Middle frontal gyrus (tissue), 1 donor: Measurements from ENCODE around the gene SLC2A8.
A peak's percentile ranks its signal among the peaks of the same experiment; 100 is the strongest.

ENCODE experiments used
- DNase-seq: peaks from one replicate; pipeline ENCODE4 v3.0.0-alpha.2; 2015; ENCODE audit warnings: low spot score; ENCODE audit errors: extremely low spot score

Gene SLC2A8

GRCh38 chr9:127428348-127428747, 31.4 kb downstream of the SLC2A8 start:
- DNase-seq = no peak

DNA sequence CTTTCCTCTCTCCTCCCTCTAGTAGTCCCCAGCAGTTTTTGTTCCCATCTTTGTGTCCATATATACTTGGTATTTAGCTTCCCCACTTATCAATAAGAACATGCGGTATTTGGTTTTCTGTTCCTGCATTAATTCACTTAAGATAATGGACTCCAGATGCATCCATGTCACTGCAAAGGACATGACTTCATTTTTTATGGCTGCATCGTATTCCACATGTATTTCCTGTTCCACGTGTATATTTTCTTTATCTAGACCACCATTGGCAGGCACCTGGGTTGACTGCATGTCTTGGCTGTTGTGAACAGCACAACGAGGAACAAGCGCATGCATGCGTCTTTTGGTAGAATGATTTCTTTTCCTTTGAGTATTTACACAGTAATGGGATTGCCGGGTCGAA, 33.4 kb downstream of the SLC2A8 start:
- DNase-seq = no peak

GRCh38 chr9:127437497-127438264, 40.7 kb downstream of the SLC2A8 start:
- no peak for DNase-seq

DNA sequence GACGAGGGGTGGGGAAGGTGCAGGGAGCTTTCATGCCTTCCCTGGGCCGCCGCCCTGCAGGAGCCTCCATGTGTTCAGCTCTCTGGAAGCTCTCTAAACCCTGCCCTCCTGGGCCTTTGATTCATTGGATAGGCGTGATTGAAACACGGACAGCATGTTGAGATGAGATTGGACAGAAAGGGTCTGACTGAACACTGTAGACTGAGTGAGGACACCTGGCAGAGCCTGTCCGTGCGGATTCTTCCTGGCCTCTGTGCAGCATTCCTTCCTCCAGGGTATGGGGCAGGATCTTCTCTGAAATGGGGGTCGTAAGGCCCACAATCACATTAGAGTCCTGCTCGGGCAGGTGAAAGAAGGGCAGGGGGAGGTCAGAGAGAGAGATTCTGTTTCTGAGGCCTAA, 41.4 kb downstream of the SLC2A8 start:
- DNase-seq = no peak

- DNase-seq = no peak
These were observed 47.4 kb downstream of the SLC2A8 start for GRCh38 chr9:127444283-127444920.

DNA sequence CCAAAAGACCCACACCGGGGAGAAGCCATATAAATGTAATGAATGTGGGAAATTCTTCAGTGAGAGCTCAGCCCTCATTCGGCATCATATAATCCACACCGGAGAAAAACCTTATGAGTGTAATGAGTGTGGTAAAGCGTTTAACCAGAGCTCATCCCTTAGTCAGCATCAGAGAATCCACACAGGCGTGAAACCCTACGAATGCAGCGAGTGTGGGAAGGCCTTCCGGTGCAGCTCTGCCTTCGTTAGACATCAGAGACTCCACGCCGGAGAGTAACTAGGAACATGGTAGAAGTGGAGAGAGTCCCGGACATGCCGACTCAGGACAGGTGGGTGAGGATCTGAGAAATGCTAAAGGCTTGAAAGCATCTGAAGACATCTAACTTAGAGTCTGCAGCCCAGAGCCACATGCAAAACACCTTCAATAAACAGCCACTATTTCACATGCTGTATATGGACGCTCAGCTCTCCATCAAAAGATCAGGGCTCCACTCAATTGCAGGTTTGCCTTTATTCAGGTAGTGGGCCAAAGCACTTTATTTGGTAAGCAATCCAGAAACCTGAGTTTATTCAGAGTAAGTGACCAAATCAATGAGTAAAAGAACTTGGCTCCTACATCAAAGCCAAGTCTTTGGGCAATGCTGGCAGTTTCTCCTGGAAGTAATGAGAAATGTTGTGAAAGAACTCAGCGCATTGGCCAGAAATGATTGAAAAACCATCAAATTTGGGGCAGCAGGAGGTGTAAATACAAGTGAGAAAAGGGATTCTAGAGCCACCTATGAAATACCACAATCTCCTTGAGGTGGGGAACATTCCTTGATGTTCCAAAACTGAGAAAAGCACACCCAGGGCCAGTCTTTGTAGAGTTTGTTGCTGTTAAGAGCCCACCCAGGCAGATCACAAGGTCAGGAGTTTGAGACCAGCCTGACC, 48.2 kb downstream of the SLC2A8 start:
- DNase-seq = no peak

- DNase-seq = no peak
These were observed 49.1 kb downstream of the SLC2A8 start for GRCh38 chr9:127445851-127446712.

GRCh38 chr9:127446713-127447415, 49.9 kb downstream of the SLC2A8 start:
- no peak for DNase-seq

DNA sequence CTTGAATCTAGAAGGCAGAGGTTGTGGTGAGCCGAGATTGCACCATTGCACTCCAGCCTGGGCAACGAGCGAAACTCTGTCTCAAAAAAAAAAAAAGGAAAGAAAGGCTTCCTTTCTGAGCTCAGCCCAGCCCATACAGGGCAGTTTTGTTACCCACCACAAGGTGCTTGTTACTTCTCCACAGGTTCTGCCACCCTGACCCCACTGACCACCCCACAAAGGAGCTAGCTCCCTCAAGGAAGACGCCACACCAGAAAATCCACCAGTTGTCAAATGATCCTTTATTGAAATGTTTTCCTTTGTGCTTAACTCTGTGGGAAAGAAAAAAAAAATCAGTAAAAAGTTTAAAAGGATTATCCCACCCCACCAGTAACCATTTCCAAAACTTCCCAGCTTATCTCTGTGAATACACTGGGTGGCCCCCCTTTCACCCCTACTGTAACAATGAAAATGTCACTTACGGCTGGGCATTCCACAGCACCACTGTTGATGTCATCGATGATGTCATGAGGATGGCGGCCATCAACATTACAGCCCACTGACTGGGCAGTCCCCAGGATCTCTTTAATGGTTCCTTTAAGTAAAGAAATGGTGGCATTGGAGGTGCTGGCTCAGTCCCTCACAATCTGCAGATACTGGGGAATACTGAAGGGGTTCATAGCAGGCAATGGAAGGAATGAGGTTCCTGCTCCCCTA, 50.6 kb downstream of the SLC2A8 start:
- DNase-seq = no peak

- DNase-seq = no peak
These were observed 51.3 kb downstream of the SLC2A8 start for GRCh38 chr9:127448112-127448805.

- DNase-seq = no peak
These were observed 52.5 kb downstream of the SLC2A8 start for GRCh38 chr9:127449332-127449966.

DNA sequence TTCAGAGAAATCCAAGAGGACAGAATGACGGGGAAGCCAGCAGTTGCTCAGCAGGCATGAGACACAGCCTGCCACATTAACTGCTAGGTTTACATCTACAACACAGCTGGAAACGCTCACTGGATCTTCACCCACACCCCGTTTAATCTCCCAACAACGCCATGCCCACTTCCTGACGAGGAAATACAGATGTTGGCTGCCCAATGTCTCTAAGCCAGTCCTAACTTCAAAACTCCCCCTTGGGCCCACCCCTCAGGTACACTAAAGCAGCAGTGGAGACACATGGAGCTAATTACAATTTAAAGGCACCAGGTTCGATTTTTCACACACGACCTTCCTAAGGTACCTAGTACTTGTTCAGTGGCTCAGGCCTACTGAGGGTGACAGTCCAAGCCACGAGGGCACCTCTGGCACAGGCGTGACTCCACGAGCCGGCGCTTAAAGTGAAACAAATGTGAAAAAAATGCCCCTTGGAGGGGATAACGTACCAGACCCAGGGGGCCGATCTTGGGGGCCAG, 53.3 kb downstream of the SLC2A8 start:
- DNase-seq = no peak

GRCh38 chr9:127450830-127451607, 54.0 kb downstream of the SLC2A8 start, which contains the start of the genes LRSAM1 and RPL12:
LRSAM1 (plus strand) TSS chr9:127451510; CDS start chr9:127454528, 3,018 bp downstream.
RPL12 (minus strand) TSS chr9:127451406; CDS start chr9:127451317, 89 bp downstream.
- DNase-seq = peak; percentile 93

GRCh38 chr9:127451608-127451857, 54.6 kb downstream of the SLC2A8 start:
- DNase-seq = no peak

DNA sequence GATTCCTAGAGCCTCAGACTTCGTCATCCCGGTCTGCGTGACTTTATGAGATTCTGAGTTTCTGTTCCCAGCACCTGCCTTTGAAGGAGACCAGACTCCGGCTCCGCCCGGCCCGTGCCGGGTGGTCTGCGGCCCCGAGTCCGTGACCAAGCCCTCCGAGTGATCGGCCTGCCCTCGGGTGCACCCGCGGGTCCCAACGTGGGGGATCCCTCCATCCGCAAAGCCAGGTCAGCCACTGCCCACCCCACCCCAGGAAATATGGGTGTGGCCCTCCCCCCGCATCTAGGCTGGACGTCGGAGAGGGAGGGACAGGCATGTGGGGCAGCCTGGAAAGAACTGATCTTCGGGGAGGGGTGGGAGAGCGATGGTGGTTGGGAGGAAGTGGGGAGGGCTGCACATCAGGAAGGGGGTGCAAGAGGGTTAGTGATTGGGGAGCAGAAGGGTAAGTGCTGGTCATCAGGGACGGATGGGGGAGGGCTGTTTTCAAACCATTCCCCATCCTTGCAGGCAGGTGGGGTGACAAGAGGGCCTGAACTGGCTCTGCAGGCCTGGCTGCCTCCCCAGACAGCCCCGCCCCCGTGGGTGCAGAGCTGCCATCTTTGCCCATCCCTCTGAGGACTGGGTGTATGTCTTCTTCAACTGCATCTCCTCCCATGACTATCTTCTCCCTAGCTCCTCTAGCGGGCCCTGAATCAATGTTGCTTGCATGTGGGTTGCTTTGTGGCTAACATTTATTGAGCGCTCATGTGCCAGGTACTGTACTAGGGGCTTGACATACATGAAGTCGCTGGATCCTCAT, 55.1 kb downstream of the SLC2A8 start:
- no peak for DNase-seq

DNA sequence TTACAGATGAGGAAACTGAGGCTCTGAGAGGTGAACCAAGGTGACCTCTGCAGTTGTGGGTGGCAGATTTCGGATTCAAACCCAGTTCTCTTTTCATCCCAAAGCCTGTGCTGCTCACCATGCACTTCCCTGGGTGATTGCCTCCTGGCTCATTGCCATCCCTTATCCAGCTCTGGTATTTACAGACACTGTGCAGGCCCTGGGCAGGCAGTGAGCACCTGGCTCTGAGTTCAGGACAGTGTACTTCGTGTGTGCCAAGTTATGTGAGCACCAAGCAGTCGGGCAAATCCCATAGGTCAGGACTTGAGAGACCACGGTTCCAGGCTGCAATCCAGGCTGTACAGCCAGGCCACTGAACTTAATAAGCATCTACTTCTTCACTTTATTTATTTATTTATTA, 55.7 kb downstream of the SLC2A8 start:
- DNase-seq = no peak
